Keratinocyte (primary cell): ENCODE results near the gene SPAG16. TPM values are rescaled to one million over a fixed set of nuclear protein-coding genes. Genes with fewer than 3 reads are reported as not detected.
"Not testable (repeated sequence)": the region's sequence is repeated elsewhere in the genome, so short reads cannot be mapped to it uniquely, and the experiment has no call there.

Experiments
- DNase-seq: peaks from one replicate; pipeline ENCODE4 v3.0.0-alpha.2; 2011; ENCODE audit warnings: low read depth, missing footprints, low spot score
- FAIRE-seq: peaks from 2 replicates; lab custom pipeline; 2011; peaks lifted over from hg19 to GRCh38; lab: Jason Lieb, UNC
- H2AFZ ChIP-seq: 2 replicates; pipeline ENCODE4 v1.6.0; 2012; ENCODE audit warnings: low read length, control low read depth, inconsistent platforms; ENCODE audit not compliant: control insufficient read depth
- H3K27ac ChIP-seq: 2 replicates; pipeline ENCODE4 v1.5.1; 2011; ENCODE audit warnings: low read length; ENCODE audit not compliant: control insufficient read depth, insufficient read depth
- H3K27me3 ChIP-seq: 3 replicates; pipeline ENCODE4 v1.6.0; 2011; ENCODE audit warnings: low read length; ENCODE audit not compliant: control insufficient read depth, insufficient read depth; ENCODE audit errors: extremely low read depth
- H3K36me3 ChIP-seq, 2 experiments: 2 replicates in 1 of 2; 3 replicates in 1 of 2; pipeline ENCODE4 v1.5.1; 2011; ENCODE audit warnings: low read length in 2 of 2, mild to moderate bottlenecking in 1 of 2; ENCODE audit not compliant: control insufficient read depth in 2 of 2, insufficient read depth in 2 of 2; ENCODE audit errors: extremely low read depth in 1 of 2
- H3K4me1 ChIP-seq: 3 replicates; pipeline ENCODE4 v1.5.1; 2011; ENCODE audit warnings: low read length; ENCODE audit not compliant: control insufficient read depth, insufficient read depth; ENCODE audit errors: extremely low read depth
- H3K4me2 ChIP-seq: 3 replicates; pipeline ENCODE4 v1.6.0; 2011; ENCODE audit warnings: low read depth, low read length; ENCODE audit not compliant: control insufficient read depth, insufficient read depth; ENCODE audit errors: extremely low read depth
- H3K4me3 ChIP-seq, 3 experiments: fragments of 200-600 bp in 1 of 3; sonication (generic) in 1 of 3; 2 replicates in 2 of 3; 3 replicates in 1 of 3; pipeline ENCODE4 v1.5.1; 2011 to 2016; ENCODE audit warnings: low read length in 3 of 3, mild to moderate bottlenecking in 3 of 3, control low read depth in 2 of 3, inconsistent platforms in 1 of 3, low read depth in 1 of 3, mixed read lengths in 1 of 3, mixed run types in 1 of 3, moderate library complexity in 1 of 3; ENCODE audit not compliant: control insufficient read depth in 2 of 3, insufficient read depth in 2 of 3; ENCODE audit errors: extremely low read depth in 1 of 3
- H3K79me2 ChIP-seq: 2 replicates; pipeline ENCODE4 v1.6.0; 2012; ENCODE audit warnings: low read length; ENCODE audit not compliant: control insufficient read depth, insufficient read depth
- H3K9ac ChIP-seq: 3 replicates; pipeline ENCODE4 v1.6.0; 2011; ENCODE audit warnings: low read length; ENCODE audit not compliant: control insufficient read depth, insufficient read depth; ENCODE audit errors: extremely low read depth
- H3K9me1 ChIP-seq: 3 replicates; pipeline ENCODE4 v1.6.0; 2011; ENCODE audit warnings: low read length; ENCODE audit not compliant: control insufficient read depth, insufficient read depth; ENCODE audit errors: extremely low read depth
- H3K9me3 ChIP-seq: 2 replicates; pipeline ENCODE4 v1.5.1; 2012; ENCODE audit warnings: low read depth, low read length; ENCODE audit not compliant: control insufficient read depth
- H4K20me1 ChIP-seq: 3 replicates; pipeline ENCODE4 v1.6.0; 2011; ENCODE audit warnings: low read length; ENCODE audit not compliant: control insufficient read depth, insufficient read depth; ENCODE audit errors: extremely low read depth
- EZH2 ChIP-seq: IDR thresholded peaks from one replicate; pipeline ENCODE4 v1.6.1; 2012; ENCODE audit warnings: inconsistent platforms, mild to moderate bottlenecking, low read length, moderate library complexity
- dilution Hi-C: fragments of 300-500 bp; cut with MboI; formaldehyde crosslinking; loops from one replicate; pipeline ENCODE4 v1.7.0; 2020; ENCODE audit warnings: low sequenced_read_pairs; ENCODE audit not compliant: extremely low pct_ligation_motif_present
- polyA plus RNA-seq, 5 experiments: library from polyadenylated mRNA; depleted of rRNA in 3 of 5; stranded (reverse) in 3 of 5; stranded (forward) in 1 of 5; unstranded in 1 of 5; fragments of >200 nt; gene quantifications; 1 replicate in 1 of 5; 2 replicates in 3 of 5; 3 replicates in 1 of 5; pipeline versions ENCODE4 v1.2.1 to v1.2.3, GENCODE V29; 2011 to 2012; ENCODE audit warnings: missing spikeins in 2 of 5, low read depth in 1 of 5, low replicate concordance in 1 of 5
- TF ChIP-seq, protein P1 (sequence below), 3 experiments: IDR thresholded peaks in 1 of 3; conservative IDR thresholded peaks in 1 of 3; optimal IDR thresholded peaks in 1 of 3; 2 replicates in 2 of 3; 3 replicates in 1 of 3; pipeline versions ENCODE3 to v1.5.1; 2011; ENCODE audit warnings: low read length in 3 of 3, mild to moderate bottlenecking in 3 of 3, moderate library complexity in 2 of 3, control low read depth in 1 of 3, inconsistent platforms in 1 of 3; ENCODE audit not compliant: insufficient read depth in 2 of 3; ENCODE audit errors: extremely low read depth in 1 of 3

The SPAG16 gene
- polyA plus RNA-seq, 1 donor (not counting 4 experiments of a cell fraction or from before 2014, with no cell fraction given) = 19.6 TPM

DNA sequence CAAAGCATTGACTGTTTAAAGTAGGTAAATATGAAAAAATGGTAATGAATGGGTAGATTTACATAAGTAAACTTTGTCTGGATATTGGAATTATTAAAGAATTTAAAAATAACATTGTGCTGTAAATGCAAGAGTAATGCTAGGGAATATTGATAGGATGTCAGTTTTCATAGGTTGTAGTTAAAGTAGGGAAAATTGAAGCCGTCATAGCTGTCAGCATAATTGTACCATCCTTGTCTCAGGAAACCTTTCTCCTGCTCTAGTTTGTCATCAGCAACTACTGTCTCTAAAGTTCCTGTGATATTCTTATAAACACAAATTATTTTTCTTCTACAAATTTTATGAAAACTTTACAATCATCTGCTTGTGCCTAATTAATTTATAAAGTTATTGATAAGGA, 10.1 kb upstream of the SPAG16 start:
- Histone ChIP-seq H4K20me1 (no peaks in the 10 kb centered on the region), H3K4me3 (no peak overlapping the region), H3K79me2 (no peaks in the 10 kb centered on the region), H3K4me2 (no peak overlapping the region), H3K27me3 (no peaks in the 10 kb centered on the region), H3K27ac (no peak overlapping the region), H3K4me1 (peaks cover 2% of the 10 kb centered on the region), H3K9me3 (peaks cover 2% of the 10 kb centered on the region), H3K36me3 (no peaks in the 10 kb centered on the region), H3K9ac (no peak overlapping the region), H2AFZ (no peak overlapping the region), H3K9me1 (no peaks in the 10 kb centered on the region)
- TF ChIP-seq EZH2 = no peak
- TF ChIP-seq, protein P1, sequence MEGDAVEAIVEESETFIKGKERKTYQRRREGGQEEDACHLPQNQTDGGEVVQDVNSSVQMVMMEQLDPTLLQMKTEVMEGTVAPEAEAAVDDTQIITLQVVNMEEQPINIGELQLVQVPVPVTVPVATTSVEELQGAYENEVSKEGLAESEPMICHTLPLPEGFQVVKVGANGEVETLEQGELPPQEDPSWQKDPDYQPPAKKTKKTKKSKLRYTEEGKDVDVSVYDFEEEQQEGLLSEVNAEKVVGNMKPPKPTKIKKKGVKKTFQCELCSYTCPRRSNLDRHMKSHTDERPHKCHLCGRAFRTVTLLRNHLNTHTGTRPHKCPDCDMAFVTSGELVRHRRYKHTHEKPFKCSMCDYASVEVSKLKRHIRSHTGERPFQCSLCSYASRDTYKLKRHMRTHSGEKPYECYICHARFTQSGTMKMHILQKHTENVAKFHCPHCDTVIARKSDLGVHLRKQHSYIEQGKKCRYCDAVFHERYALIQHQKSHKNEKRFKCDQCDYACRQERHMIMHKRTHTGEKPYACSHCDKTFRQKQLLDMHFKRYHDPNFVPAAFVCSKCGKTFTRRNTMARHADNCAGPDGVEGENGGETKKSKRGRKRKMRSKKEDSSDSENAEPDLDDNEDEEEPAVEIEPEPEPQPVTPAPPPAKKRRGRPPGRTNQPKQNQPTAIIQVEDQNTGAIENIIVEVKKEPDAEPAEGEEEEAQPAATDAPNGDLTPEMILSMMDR (optimal IDR thresholded peaks at IDR 0.05 in 1 of 3, IDR thresholded peaks at IDR 0.05 in 1 of 3, conservative IDR thresholded peaks at IDR 0.05 in 1 of 3; ENCODE audit: extremely low read depth in 1 of 3, insufficient read depth in 2 of 3, low read length in 3 of 3) = no peak
- dilution Hi-C loops = no loop called here
- DNase-seq (no peak), FAIRE-seq (no peak)

DNA sequence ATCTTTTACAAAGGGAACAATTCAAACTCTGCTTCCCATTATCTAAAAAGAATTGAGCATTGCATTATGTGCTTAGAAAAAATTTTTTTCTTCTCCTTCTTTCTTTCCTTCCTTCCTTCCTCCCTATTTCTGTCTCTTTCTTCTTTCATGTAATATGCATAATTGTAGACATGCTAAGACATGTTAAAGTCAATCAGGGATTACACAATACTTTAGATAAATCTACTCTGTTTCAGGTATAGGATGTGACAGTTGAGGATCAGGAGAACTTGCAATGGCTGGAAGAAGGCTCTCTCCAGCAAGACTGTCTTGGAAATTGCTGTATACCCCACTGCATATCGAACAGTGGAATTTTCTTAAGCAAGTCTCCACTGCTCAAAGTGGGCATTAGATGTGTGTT, 9.0 kb upstream of the SPAG16 start:
- no peak for DNase-seq
- Histone ChIP-seq H4K20me1 (no peaks in the 10 kb centered on the region), H3K27me3 (no peaks in the 10 kb centered on the region), H3K79me2 (no peaks in the 10 kb centered on the region), H3K9me1 (no peaks in the 10 kb centered on the region), H3K4me1 (peaks cover 2% of the 10 kb centered on the region), H3K9me3 (peaks cover 2% of the 10 kb centered on the region), H3K9ac (no peak overlapping the region), H3K4me3 (no peak overlapping the region), H2AFZ (peak overlapping the region; percentile 15), H3K27ac (no peak overlapping the region), H3K4me2 (no peak overlapping the region), H3K36me3 (no peaks in the 10 kb centered on the region)
- FAIRE-seq = no peak
- dilution Hi-C loops = no loop called here
- TF ChIP-seq EZH2 = no peak
- TF ChIP-seq, protein P1 (optimal IDR thresholded peaks at IDR 0.05 in 1 of 3, IDR thresholded peaks at IDR 0.05 in 1 of 3, conservative IDR thresholded peaks at IDR 0.05 in 1 of 3; ENCODE audit: extremely low read depth in 1 of 3, insufficient read depth in 2 of 3, low read length in 3 of 3) = no peak

DNA sequence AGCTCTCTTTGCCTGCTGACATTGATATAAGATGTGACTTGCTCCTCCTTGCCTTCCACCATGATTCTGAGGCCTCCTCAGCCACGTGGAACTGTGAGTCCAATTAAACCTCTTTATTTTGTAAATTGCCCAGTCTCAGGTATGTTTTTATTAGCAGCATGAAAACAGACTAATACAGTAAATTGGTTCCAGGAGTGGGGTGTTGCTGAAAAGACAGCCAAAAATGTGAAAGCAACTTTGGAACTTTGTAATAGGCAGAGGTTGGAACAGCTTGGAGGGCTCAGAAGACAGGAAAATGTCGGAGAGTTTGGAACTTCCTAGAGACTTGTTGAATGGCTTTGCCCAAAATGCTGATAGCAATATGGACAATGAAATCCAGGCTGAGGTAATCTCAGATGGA, 7.1 kb upstream of the SPAG16 start:
- H3K4me2 ChIP-seq, FAIRE-seq, H3K9ac ChIP-seq, H3K9me3 ChIP-seq, DNase-seq, H3K27me3 ChIP-seq, H3K79me2 ChIP-seq, H3K36me3 ChIP-seq, H3K4me1 ChIP-seq, H3K9me1 ChIP-seq, H2AFZ ChIP-seq, dilution Hi-C loops, H3K4me3 ChIP-seq, H3K27ac ChIP-seq, H4K20me1 ChIP-seq: not testable (repeated sequence)
